Activated CD8-positive, alpha-beta memory T cell treated with anti-CD3 and anti-CD28 coated beads, Interleukin-2, amount 50 U/mL, for 4 hours (primary cell): Measurements from ENCODE around the gene SLC6A7.

Experiments used
- DNase-seq: peaks from one replicate; pipeline ENCODE4 v3.0.0-alpha.2; 2020

The SLC6A7 gene

GRCh38 chr5:150156027-150156368 is 33.9 kb upstream of the SLC6A7 start:
- DNase-seq = no peak

DNA sequence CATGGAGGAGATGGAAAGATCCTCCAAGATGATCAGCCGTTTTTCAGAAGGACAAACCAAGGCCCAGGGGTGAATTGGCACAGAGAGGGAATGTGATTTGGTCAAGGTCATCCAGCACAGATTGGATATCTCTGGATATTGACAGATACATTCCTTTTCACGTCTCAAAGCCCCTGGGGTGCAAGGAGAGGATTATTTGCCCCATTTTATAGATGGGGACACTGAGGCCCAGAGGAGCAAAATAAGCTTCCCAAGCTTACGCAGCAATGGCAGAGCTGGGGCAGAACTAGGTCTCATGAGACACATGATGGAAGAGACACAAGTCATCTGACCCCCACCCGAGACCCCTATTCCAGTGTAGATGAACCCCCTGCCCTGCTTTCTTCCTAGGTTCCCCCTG is 33.3 kb upstream of the SLC6A7 start:
- no peak for DNase-seq

DNA sequence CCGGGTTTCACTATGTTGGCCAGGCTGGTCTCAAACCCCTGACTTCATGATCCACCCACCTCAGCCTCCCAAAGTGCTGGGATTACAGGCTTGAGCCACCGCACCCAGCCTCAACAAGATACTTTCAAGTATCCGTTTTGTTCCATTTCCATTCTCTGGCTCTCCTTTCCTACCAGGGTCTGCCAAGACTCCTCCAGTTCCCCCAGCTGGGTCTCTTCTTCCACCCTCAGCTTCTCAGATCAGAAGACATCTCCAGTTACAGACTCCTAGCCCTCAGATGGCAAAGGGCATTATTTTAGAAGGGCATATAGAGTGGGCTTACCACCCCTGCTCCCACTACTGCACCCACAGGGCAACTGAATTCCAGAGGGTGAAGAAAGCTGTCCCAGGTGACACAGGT is 32.7 kb upstream of the SLC6A7 start:
- DNase-seq = no peak

GRCh38 chr5:150158170-150158949 is 31.5 kb upstream of the SLC6A7 start:
- no peak for DNase-seq

DNA sequence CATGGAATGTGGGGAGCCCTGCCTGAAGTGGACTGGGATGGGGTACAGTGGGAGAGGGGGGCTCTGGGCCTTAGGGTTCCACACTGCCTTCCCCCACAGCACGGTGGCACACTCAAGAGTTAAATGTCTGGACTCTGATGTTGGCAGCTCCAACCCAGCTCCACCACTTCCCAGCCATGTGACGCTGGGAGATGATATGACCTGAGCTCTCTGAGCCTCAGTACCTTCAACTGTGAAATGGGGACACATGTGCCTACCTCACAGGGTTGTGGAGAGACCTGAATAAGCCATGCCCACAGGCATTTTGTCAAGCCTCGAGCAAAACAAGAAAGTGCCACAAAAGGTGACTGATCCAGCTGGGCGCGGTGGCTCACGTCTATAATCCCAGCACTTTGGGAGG is 30.8 kb upstream of the SLC6A7 start:
- DNase-seq = no peak

DNA sequence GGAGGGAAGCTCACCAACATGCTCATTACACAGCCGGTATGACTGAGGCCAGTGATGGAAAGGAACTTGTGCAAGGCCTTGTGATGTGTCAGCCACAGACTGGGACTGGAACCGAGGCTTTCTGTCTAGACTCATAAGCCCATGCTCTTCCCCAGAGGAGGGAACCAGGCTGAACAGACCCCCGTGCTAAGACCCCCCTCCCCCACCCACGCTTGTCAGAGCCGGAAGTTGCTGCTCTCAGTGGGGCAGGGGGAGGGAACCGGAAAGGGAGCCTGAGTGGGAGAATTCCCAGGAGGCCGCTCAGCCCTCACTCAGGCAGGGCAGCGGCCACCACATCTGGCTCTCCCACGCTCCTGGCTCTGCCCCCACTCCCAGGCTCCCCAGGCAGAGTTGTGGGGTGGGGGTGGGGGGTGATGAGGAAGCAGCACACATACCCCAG is 30.1 kb upstream of the SLC6A7 start:
- DNase-seq = no peak

- no peak for DNase-seq
Observed at GRCh38 chr5:150160448-150161081, 29.3 kb upstream of the SLC6A7 start.

DNA sequence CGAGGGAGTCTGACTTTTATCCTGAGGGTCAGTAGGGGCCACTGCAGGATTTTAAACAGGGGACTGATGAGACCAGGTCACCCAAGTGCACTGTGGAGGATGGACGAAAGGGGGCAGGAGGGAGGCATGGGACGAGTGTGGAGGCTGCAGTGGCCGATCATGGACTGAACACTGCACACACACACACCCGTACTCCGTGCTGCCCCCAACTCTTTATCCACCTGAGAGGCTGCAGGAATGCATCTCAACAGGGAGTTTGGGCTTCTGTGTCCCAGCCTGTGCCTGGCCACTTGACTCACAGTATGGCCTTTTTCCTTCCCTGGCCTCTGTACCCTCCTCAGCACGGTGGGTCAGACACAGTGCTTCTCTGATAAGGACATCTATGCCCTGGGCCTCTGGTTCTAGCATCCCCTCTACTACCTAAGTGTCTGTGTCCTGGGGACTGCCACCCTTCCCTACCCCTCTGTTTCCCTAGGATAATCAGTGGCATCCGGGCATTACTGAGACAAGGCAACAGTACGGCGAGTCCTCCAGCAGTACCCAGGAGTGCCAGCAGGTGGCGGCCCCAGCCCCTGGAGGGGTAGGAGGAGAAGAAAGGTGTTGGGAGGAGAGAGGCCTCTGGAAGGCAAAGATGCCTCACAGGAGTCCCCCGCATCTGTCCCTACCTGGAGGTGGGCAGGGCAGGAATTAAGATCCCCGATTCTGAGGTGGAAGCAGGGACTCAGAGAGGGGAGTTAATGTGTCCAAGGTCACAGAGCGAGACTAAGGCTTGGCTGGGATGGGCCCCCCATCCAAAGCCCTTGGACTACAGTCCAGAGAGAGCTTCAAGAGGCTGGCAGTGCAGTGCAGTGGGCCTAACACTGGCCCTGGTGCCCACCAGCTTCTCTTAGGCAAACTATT is 28.4 kb upstream of the SLC6A7 start:
- peak; percentile 78 for DNase-seq

GRCh38 chr5:150162142-150162513 is 27.7 kb upstream of the SLC6A7 start:
- DNase-seq = no peak

DNA sequence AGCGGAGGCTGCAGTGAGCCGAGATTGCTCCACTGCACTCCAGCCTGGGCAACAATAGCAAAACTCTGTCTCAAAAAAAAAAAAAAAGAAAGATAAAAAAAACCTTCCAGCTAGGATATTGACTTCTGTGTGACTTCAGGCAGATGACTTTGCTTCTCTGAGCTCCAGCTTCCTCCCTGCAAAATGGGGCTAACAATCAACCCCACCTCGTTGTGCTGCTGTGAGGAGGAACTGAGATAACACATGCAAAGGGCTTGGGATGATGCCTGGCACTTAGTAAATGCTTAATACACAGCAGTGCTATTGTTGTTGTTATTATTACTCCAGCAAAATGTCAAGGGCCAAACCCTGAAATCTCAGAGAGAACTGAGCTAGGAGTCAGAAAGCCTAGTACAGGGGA is 26.8 kb upstream of the SLC6A7 start:
- DNase-seq = no peak

GRCh38 chr5:150163547-150164059 is 26.3 kb upstream of the SLC6A7 start:
- DNase-seq = no peak

- DNase-seq = no peak
Observed at GRCh38 chr5:150164211-150164980, 25.5 kb upstream of the SLC6A7 start.

DNA sequence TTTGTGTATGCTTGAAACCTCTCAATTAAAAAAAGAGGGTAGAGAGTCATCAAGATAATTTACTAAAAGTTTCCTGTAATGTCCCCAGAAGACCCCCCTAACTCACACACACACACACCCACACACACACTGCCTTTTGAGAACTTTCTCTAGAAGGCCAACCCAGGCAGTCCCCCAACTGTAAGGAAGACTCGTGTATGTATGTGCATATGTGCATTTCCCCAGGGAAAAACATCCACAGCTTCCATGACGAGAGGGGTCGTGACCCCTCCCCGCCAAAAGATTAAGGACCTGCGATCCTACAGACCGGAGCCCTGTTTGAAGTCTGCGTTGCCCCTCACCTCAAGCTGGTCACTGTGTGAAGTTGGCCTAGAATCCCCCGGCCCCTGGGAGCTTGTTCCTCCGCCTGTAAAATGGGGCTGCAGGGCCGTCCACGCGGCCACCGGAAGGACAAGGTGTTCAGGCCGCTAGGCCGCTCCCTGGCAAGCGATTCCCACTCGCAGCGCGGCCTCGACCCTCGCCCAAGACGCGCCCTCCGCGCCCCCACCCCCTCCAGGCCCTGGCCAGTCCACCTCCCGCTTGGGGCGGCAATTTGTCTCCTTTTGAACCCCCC is 23.7 kb upstream of the SLC6A7 start:
- DNase-seq = no peak

DNA sequence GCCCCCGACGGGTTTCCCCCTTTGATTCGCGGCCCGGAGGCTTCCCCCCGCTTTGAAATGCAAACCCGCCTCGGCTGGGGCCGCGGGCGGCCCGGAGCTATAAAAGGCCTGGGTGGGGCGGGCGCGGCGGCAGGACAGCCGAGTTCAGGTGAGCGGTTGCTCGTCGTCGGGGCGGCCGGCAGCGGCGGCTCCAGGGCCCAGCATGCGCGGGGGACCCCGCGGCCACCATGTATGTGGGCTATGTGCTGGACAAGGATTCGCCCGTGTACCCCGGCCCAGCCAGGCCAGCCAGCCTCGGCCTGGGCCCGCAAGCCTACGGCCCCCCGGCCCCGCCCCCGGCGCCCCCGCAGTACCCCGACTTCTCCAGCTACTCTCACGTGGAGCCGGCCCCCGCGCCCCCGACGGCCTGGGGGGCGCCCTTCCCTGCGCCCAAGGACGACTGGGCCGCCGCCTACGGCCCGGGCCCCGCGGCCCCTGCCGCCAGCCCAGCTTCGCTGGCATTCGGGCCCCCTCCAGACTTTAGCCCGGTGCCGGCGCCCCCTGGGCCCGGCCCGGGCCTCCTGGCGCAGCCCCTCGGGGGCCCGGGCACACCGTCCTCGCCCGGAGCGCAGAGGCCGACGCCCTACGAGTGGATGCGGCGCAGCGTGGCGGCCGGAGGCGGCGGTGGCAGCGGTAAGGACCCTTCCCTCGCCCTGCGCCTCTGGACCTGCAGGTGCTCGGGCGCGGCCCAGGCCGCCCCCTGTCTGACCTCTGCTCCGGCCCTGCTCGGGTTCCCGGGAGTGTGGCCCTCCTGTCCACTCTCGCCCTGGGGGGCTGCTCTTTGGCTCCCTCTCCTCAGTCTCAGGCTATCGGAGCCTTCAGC is 23.0 kb upstream of the SLC6A7 start, which contains the start of gene CDX1:
TSS of gene CDX1 (plus strand) at position 129 of the 862 bp plus-strand sequence. CDS start at position 228, 99 bp downstream.
- no peak for DNase-seq

- no peak for DNase-seq
Observed at GRCh38 chr5:150167512-150167850, 22.4 kb upstream of the SLC6A7 start.

DNA sequence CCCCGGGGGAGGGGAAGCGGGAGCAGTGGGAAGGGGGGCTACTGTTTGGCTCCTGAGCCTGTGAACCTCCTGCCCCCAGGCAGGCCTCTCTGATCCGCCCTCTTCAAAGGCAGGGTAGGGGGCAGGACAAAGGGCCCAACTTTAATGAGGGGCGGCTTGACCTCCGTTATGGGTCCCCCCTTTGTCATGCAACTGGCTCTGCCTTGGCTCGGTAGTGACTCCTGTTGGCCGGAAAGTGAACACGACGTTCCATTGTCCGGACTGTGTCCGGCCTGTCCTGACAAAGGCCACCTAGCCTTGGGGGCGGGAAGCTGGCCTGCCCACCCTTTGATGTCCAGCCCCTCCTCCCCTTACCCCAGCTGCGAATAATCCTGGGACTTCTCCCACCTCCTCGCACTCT is 22.0 kb upstream of the SLC6A7 start:
- no peak for DNase-seq

DNA sequence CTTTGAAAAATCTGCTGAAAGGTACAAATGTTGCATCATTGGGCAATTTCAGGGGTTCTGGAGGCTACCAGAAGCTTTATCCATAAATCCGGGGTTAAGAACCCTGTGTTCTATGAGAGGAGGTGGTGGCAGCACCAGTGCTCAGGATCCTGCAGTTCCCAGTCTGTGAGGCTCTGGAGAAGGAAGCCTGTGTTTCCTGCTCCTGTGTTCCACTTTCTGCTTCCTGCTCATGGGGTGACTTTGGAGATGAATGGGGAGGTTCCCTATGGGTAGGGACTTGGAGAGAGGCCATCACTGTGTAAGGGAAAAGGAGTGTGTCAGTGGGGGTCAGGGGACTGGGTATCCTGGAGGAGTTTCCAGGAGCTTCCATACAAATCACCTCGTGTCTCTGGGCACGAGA is 21.0 kb upstream of the SLC6A7 start:
- no peak for DNase-seq

DNA sequence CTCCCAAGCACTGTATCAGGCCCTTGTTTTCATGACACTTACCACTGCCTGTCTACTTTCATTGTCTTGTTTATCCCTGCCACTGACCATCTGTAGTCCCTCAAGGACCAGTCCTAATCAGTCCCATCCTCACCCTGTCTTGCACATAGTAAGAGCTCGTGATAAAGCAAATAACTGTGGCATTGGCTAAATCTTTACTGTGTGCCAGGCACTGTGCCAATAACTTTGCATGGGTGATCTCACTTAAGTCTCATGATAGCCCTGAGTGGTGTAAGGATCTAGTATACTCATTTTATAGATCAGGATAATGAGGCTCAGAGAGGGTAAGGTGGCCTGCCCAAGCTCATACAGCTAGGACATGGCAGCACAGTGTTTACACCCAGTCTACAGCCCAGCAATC is 17.7 kb upstream of the SLC6A7 start:
- no peak for DNase-seq

DNA sequence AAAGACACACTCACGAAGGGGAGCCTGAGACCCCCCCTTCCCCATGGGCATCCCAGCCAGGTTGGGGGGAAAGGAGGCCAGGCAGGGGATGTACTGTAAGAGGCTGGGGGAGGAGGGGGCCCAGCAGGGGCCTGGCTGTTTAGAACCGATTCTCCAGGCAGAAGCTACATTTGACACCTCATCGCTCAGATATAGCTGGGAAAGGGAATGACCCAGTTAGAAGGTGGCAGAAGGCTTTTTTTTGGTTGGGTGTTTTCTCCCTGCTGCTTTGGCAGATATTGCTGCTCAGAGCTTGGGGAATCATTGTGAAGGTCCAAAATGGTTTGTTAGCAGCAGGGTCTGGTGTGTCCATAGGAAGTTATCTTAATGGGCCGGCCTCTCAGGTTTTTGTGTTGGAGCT is 17.3 kb upstream of the SLC6A7 start:
- no peak for DNase-seq

- DNase-seq = no peak
Observed at GRCh38 chr5:150173161-150173560, 16.7 kb upstream of the SLC6A7 start.

DNA sequence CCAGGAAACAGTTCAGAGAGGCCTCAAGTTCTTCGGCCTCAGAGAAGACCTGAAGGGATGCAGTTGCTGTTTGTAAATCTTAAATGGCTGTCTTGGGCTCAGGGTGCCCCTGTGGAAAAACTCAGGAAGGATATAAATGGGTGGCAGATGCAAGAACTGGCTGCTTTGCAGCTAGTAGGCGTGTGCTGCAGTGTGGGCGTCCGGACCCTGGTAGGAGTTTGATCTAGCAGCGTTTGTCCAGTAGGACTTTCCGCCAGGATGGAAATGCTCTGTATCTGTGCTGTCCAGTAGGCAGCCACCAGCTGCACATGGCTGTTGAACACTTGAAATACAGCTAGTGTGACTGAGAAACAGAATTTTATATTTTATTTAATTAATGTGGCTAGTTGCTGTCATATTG is 15.6 kb upstream of the SLC6A7 start:
- no peak for DNase-seq
